Measurements from ENCODE around the gene TMEM98. TPM values are rescaled to one million over a fixed set of nuclear protein-coding genes. Genes with fewer than 3 reads are reported as not detected.

The TMEM98 gene
- total and polyA plus RNA-seq, 9 of the 15 experiments (the other 6 are each of a cell fraction or from before 2014, with no cell fraction given): 33.5 to 164 (median 84.7) TPM

- TF ChIP-seq ZNF217 (CRISPR knock-in tag; IDR thresholded peaks at IDR 0.05) (no peak), YBX1 (IDR thresholded peaks at IDR 0.05) (no peak), DPF2 (IDR thresholded peaks at IDR 0.05) (no peak; the same call in 1 of the 2 replicates), NFXL1 (CRISPR knock-in tag; IDR thresholded peaks at IDR 0.05) (no peak), SPI1 (IDR thresholded peaks at IDR 0.05; ENCODE audit: borderline replicate concordance, low read depth, low read length) (peak; percentile 38; the same call in 1 of the 2 replicates), STAG1 (CRISPR knock-in tag; IDR thresholded peaks at IDR 0.05; ENCODE audit: borderline replicate concordance) (no peak), FOXK1 (CRISPR knock-in tag; IDR thresholded peaks at IDR 0.05; ENCODE audit: borderline replicate concordance) (no peak), ETS2 (tag; IDR thresholded peaks at IDR 0.05; ENCODE audit: borderline replicate concordance, poor library complexity, severe bottlenecking) (no peak), TOE1 (IDR thresholded peaks at IDR 0.05; ENCODE audit: borderline replicate concordance) (peak; percentile 42; the same call in 1 of the 2 replicates), TOE1 (CRISPR knock-in tag; IDR thresholded peaks at IDR 0.05; ENCODE audit: borderline replicate concordance, low read depth) (no peak), NR2C1 (IDR thresholded peaks at IDR 0.05) (no peak), NR2C1 (tag; IDR thresholded peaks at IDR 0.05) (no peak), ZNF699 (CRISPR knock-in tag; IDR thresholded peaks at IDR 0.05; ENCODE audit: insufficient replicate concordance) (no peak), MLLT1 (IDR thresholded peaks at IDR 0.05) (peak in 1 of 2 experiments; percentile 52; a peak in 1 of 4 replicates), CHD1 (IDR thresholded peaks at IDR 0.05; ENCODE audit: low read length) (no peak), CBX8 (IDR thresholded peaks at IDR 0.05; ENCODE audit: borderline replicate concordance, extremely low read depth, low read depth, low read length, poor library complexity, severe bottlenecking) (no peak), ZNF239 (CRISPR knock-in tag; IDR thresholded peaks at IDR 0.05) (no peak), CREBBP (IDR thresholded peaks at IDR 0.05; ENCODE audit: low read depth, low read length) (no peak), LCOR (CRISPR knock-in tag; IDR thresholded peaks at IDR 0.05) (no peak), ELF1 (tag; IDR thresholded peaks at IDR 0.05) (peak; percentile 88), MAZ (CRISPR knock-in tag; conservative IDR thresholded peaks at IDR 0.05 in 1 of 2, IDR thresholded peaks at IDR 0.05 in 1 of 2) (peak in 1 of 2 experiments; percentile 12; a peak in 1 of 4 replicates), THAP12 (CRISPR knock-in tag; IDR thresholded peaks at IDR 0.05) (no peak)
- TF ChIP-seq, protein P1, sequence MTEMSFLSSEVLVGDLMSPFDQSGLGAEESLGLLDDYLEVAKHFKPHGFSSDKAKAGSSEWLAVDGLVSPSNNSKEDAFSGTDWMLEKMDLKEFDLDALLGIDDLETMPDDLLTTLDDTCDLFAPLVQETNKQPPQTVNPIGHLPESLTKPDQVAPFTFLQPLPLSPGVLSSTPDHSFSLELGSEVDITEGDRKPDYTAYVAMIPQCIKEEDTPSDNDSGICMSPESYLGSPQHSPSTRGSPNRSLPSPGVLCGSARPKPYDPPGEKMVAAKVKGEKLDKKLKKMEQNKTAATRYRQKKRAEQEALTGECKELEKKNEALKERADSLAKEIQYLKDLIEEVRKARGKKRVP (CRISPR knock-in tag; IDR thresholded peaks at IDR 0.05): no peak
These were observed 18.1 kb upstream of the TMEM98 start (continued) for GRCh38 chr17:32909787-32910369.

All from K562 (cell line).